Endothelial cell (in vitro differentiated cells): ENCODE results near the gene SUN3. TPM values are rescaled to one million over a fixed set of nuclear protein-coding genes. Genes with fewer than 3 reads are reported as not detected.

Experiments
- DNase-seq: peaks from one replicate; pipeline ENCODE4 v3.0.0; 2021; ENCODE audit warnings: low spot score
- H3K27ac Mint-ChIP-seq: one replicate; pipeline ENCODE4 v1.8.0; 2021; ENCODE audit warnings: mixed read lengths, inconsistent platforms; ENCODE audit not compliant: unreplicated experiment
- H3K27me3 Mint-ChIP-seq: one replicate; pipeline ENCODE4 v1.8.0; 2021; ENCODE audit warnings: mild to moderate bottlenecking, moderate library complexity, mixed read lengths, inconsistent platforms; ENCODE audit not compliant: unreplicated experiment
- H3K36me3 Mint-ChIP-seq: one replicate; pipeline ENCODE4 v1.8.0; 2021; ENCODE audit warnings: mild to moderate bottlenecking, low read depth, mixed read lengths, inconsistent platforms; ENCODE audit not compliant: unreplicated experiment
- H3K4me1 Mint-ChIP-seq: one replicate; pipeline ENCODE4 v1.8.0; 2021; ENCODE audit warnings: mild to moderate bottlenecking, mixed read lengths, inconsistent platforms; ENCODE audit not compliant: unreplicated experiment
- H3K4me3 Mint-ChIP-seq: one replicate; pipeline ENCODE4 v1.8.0; 2021; ENCODE audit warnings: mild to moderate bottlenecking, mixed read lengths, inconsistent platforms; ENCODE audit not compliant: unreplicated experiment
- H3K9me3 Mint-ChIP-seq: one replicate; pipeline ENCODE4 v1.8.0; 2021; ENCODE audit warnings: mixed read lengths, inconsistent platforms; ENCODE audit not compliant: unreplicated experiment
- total RNA-seq: library from RNA; stranded (reverse); fragmentation: NEBNext Ultra II Directional; extraction: Animal tissue kit (Norgen Biotek cat#: 25700); gene quantifications from one replicate; pipeline ENCODE4 v1.2.1, GENCODE V29; 2021; ENCODE audit not compliant: unreplicated experiment
- TF ChIP-seq, protein P1 (sequence below): fragments of 200-600 bp; sonication (generic); IDR thresholded peaks from one replicate; pipeline ENCODE4 v1.5.0; 2021; ENCODE audit warnings: antibody characterized with exemption; ENCODE audit not compliant: unreplicated experiment

The SUN3 gene
- total RNA-seq, 1 donor from 2014 or later = not detected

DNA sequence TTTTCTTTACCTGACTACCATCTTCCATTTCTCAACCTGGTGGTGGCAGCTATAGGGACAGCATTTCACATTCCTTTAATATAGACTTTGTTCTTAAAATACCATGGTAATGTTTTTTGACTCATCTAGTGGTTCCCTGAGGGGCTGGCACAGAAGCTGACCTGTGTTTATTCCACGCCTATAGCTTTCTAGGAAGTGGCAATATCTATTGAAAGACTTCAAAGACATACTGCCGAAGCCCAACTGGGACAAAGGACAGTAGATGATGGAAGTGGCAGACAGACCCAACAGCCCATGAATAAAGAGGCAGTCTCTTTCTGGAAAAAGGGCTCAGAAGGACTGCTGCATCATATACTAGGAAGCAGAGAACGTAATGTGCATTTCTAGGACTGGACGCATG is 11.2 kb downstream of the SUN3 start:
- no peak for DNase-seq
- Mint-ChIP-seq H3K9me3 (no peaks in the 10 kb centered on the region), H3K27me3 (no peaks in the 10 kb centered on the region), H3K4me3 (no peak overlapping the region), H3K27ac (no peak overlapping the region), H3K4me1 (no peaks in the 10 kb centered on the region), H3K36me3 (no peaks in the 10 kb centered on the region)
- TF ChIP-seq, protein P1, sequence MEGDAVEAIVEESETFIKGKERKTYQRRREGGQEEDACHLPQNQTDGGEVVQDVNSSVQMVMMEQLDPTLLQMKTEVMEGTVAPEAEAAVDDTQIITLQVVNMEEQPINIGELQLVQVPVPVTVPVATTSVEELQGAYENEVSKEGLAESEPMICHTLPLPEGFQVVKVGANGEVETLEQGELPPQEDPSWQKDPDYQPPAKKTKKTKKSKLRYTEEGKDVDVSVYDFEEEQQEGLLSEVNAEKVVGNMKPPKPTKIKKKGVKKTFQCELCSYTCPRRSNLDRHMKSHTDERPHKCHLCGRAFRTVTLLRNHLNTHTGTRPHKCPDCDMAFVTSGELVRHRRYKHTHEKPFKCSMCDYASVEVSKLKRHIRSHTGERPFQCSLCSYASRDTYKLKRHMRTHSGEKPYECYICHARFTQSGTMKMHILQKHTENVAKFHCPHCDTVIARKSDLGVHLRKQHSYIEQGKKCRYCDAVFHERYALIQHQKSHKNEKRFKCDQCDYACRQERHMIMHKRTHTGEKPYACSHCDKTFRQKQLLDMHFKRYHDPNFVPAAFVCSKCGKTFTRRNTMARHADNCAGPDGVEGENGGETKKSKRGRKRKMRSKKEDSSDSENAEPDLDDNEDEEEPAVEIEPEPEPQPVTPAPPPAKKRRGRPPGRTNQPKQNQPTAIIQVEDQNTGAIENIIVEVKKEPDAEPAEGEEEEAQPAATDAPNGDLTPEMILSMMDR = no peak

- TF ChIP-seq, protein P1 = no peak
- Mint-ChIP-seq H3K4me1 (no peaks in the 10 kb centered on the region), H3K27me3 (no peaks in the 10 kb centered on the region), H3K36me3 (no peaks in the 10 kb centered on the region), H3K4me3 (no peak overlapping the region), H3K27ac (no peak overlapping the region), H3K9me3 (no peaks in the 10 kb centered on the region)
- no peak for DNase-seq
Measured at GRCh38 chr7:48016641-48017040, 12.3 kb downstream of the SUN3 start.

DNA sequence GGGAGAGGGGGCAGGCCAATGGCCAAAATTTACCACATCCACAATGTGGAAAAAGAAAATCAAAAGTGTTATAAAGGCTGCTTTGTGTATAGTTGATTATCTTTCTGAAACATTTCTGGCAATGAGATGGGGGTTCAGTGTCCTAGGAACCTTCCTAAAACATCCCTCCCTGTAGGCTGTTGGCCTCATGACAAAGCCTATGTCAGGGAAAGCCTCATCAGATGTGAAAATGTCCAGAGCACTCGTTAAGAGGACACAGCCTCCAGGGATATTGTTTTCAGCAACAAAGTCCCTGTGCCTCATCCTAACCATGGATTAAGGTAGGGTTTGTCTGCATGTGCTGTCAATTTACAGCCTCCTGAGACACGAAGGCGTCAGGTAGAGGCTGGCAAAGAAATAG is 17.0 kb downstream of the SUN3 start:
- peaks cover 3% of the 10 kb centered on the region for H3K36me3 Mint-ChIP-seq
- H3K27me3 Mint-ChIP-seq = no peaks in the 10 kb centered on the region
- no peaks in the 10 kb centered on the region for H3K9me3 Mint-ChIP-seq
- no peak overlapping the region for H3K27ac Mint-ChIP-seq
- H3K4me3 Mint-ChIP-seq = no peak overlapping the region
- no peaks in the 10 kb centered on the region for H3K4me1 Mint-ChIP-seq
- TF ChIP-seq, protein P1 = no peak
- DNase-seq = no peak

- no peak overlapping the region for H3K27ac Mint-ChIP-seq
- no peaks in the 10 kb centered on the region for H3K9me3 Mint-ChIP-seq
- H3K4me1 Mint-ChIP-seq = no peaks in the 10 kb centered on the region
- H3K36me3 Mint-ChIP-seq = peaks cover 3% of the 10 kb centered on the region
- TF ChIP-seq, protein P1 = no peak
- H3K4me3 Mint-ChIP-seq = no peak overlapping the region
- DNase-seq = no peak
- no peaks in the 10 kb centered on the region for H3K27me3 Mint-ChIP-seq
Measured at GRCh38 chr7:48011323-48011722, 17.6 kb downstream of the SUN3 start.

DNA sequence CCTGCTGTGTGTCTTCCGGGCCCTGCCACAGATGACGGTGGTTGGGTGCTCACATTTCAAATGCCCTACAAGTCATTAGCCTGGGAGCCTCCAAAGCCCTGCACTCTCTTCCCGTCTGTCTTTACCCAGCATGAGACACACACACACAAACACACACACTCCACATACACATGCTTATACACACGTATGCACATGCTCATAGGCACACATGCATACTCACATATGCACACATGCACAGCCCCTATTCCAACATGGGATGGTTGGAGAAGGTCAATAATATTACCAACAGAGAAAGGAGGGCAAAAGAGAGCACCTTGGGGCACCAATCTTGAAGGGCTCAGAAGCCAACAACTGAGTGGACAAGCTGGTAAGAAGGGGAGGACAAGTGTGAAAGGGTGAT is 19.0 kb downstream of the SUN3 start:
- DNase-seq = no peak
- H3K9me3 Mint-ChIP-seq = no peaks in the 10 kb centered on the region
- TF ChIP-seq, protein P1 = no peak
- peaks cover 3% of the 10 kb centered on the region for H3K36me3 Mint-ChIP-seq
- no peaks in the 10 kb centered on the region for H3K27me3 Mint-ChIP-seq
- H3K4me3 Mint-ChIP-seq = no peak overlapping the region
- no peaks in the 10 kb centered on the region for H3K4me1 Mint-ChIP-seq
- no peak overlapping the region for H3K27ac Mint-ChIP-seq
